Measurements from ENCODE around the gene TEAD2. TPM values are rescaled to one million over a fixed set of nuclear protein-coding genes. Genes with fewer than 3 reads are reported as not detected.
"Not testable (repeated sequence)": the region's sequence is repeated elsewhere in the genome, so short reads cannot be mapped to it uniquely, and the experiment has no call there.

Gene TEAD2
- total and polyA plus RNA-seq, 8 donors = 36.3 to 136 (median 112) TPM

DNA sequence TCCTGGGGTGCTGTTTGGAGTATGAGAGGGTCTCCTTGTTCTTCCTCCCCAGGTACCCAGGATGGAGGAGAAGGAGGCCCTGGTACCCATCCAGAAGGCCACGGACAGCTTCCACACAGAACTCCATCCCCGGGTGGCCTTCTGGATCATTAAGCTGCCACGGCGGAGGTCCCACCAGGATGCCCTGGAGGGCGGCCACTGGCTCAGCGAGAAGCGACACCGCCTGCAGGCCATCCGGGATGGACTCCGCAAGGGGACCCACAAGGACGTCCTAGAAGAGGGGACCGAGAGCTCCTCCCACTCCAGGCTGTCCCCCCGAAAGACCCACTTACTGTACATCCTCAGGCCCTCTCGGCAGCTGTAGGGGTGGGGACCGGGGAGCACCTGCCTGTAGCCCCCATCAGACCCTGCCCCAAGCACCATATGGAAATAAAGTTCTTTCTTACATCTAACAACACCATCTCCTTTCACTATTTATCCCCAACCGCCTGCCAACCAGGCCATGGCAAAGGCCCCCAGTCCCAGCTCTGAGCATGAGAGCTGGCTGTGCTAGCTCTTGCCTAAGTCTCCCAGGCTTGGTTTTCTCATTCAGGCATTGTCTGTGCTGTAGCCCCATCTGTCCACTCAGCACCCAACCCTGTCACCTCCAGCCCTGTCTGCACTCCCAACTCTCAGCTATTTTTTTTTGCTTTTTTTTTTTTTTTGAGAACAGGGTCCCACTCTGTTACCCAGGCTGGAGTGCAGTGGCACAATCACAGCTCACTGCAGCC is 12.6 kb upstream of the TEAD2 start:
- Histone ChIP-seq H3K27ac (no peak overlapping the region), H3K4me1 (no peaks in the 10 kb centered on the region), H3K4me3 (no peak overlapping the region), H3K9me3 (peaks cover 0 to 9% of the 10 kb centered on the region in 2 donors), H3K36me3 (no peaks in the 10 kb centered on the region), H3K27me3 (no peaks in the 10 kb centered on the region)
- intact Hi-C loops (cut with DNase I) = no loop called here
- ATAC-seq = no peak
- no peak for DNase-seq
- TF ChIP-seq, protein P1, sequence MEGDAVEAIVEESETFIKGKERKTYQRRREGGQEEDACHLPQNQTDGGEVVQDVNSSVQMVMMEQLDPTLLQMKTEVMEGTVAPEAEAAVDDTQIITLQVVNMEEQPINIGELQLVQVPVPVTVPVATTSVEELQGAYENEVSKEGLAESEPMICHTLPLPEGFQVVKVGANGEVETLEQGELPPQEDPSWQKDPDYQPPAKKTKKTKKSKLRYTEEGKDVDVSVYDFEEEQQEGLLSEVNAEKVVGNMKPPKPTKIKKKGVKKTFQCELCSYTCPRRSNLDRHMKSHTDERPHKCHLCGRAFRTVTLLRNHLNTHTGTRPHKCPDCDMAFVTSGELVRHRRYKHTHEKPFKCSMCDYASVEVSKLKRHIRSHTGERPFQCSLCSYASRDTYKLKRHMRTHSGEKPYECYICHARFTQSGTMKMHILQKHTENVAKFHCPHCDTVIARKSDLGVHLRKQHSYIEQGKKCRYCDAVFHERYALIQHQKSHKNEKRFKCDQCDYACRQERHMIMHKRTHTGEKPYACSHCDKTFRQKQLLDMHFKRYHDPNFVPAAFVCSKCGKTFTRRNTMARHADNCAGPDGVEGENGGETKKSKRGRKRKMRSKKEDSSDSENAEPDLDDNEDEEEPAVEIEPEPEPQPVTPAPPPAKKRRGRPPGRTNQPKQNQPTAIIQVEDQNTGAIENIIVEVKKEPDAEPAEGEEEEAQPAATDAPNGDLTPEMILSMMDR (IDR thresholded peaks at IDR 0.05) = no peak

DNA sequence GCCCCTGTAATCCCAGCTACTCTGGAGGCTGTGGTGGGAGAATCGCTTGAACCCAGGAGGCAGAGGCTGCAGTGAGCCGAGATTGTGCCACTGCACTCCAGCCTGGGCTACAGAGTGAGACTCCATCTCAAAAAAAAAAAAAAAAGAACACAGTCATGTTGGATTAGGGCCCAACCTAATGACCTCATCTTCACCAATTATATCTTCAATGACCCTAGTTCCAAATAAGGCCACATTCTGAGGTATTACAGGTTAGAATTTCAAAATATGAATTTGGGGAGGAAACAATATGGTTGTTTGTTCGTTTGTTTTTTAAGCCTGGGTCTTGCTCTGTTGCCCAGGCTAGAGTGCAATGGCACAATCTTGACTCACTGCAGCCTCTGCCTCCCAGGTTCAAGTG is 11.0 kb upstream of the TEAD2 start:
- H3K4me3 ChIP-seq; intact Hi-C loops (cut with DNase I); H3K27me3 ChIP-seq; DNase-seq; ATAC-seq; H3K4me1 ChIP-seq; H3K36me3 ChIP-seq; H3K27ac ChIP-seq: not testable (repeated sequence)
- H3K9me3 ChIP-seq = peaks cover 0 to 26% of the 10 kb centered on the region in 2 donors

GRCh38 chr19:49371184-49371583 is 9.0 kb upstream of the TEAD2 start:
- DNase-seq (no peak), ATAC-seq (no peak)
- H3K4me3 ChIP-seq = no peak overlapping the region
- no peaks in the 10 kb centered on the region for H3K36me3 ChIP-seq
- H3K9me3 ChIP-seq = peaks cover 0 to 27% of the 10 kb centered on the region in 2 donors
- H3K4me1 ChIP-seq = no peaks in the 10 kb centered on the region
- no peaks in the 10 kb centered on the region for H3K27me3 ChIP-seq
- intact Hi-C loops (cut with DNase I) = no loop called here
- H3K27ac ChIP-seq = no peak overlapping the region
- TF ChIP-seq, protein P1 (IDR thresholded peaks at IDR 0.05) = no peak

- Histone ChIP-seq H3K27me3 (peaks cover 0 to 9% of the 10 kb centered on the region in 2 donors), H3K4me1 (peaks cover 2 to 4% of the 10 kb centered on the region in 2 donors), H3K9me3 (peaks cover 0 to 27% of the 10 kb centered on the region in 2 donors), H3K4me3 (no peak overlapping the region), H3K36me3 (no peaks in the 10 kb centered on the region), H3K27ac (no peak overlapping the region)
- TF ChIP-seq, protein P1 (IDR thresholded peaks at IDR 0.05) = no peak
- DNase-seq (no peak), ATAC-seq (no peak)
- intact Hi-C loops (cut with DNase I) = no loop called here
These were observed 6.6 kb upstream of the TEAD2 start for GRCh38 chr19:49368711-49369358.

GRCh38 chr19:49366110-49366509 is 3.9 kb upstream of the TEAD2 start:
- intact Hi-C loops (cut with DNase I) = no loop called here
- Histone ChIP-seq H3K9me3 (peaks cover 0 to 27% of the 10 kb centered on the region in 2 donors), H3K27ac (no peak overlapping the region), H3K4me3 (no peak overlapping the region), H3K27me3 (peaks cover 0 to 36% of the 10 kb centered on the region in 2 donors), H3K36me3 (no peaks in the 10 kb centered on the region), H3K4me1 (peaks cover 7 to 20% of the 10 kb centered on the region in 2 donors)
- DNase-seq = no peak
- no peak for ATAC-seq
- TF ChIP-seq, protein P1 (IDR thresholded peaks at IDR 0.05) = no peak

All from left lung (tissue), 10 donors.